ENCODE measurements around the gene HLCS.
A peak's percentile ranks its signal among the peaks of the same experiment; 100 is the strongest.
"Not testable (repeated sequence)": the region's sequence is repeated elsewhere in the genome, so short reads cannot be mapped to it uniquely, and the experiment has no call there.

Gene HLCS

GRCh38 chr21:36966066-36966820, at the start of gene HLCS:
Gene HLCS, minus strand, starts transcription at chr21:36966669. Its CDS starts 31 bp downstream, at chr21:36966638.
- DNase-seq (ENCODE audit: low read depth) = peak; percentile 44

DNA sequence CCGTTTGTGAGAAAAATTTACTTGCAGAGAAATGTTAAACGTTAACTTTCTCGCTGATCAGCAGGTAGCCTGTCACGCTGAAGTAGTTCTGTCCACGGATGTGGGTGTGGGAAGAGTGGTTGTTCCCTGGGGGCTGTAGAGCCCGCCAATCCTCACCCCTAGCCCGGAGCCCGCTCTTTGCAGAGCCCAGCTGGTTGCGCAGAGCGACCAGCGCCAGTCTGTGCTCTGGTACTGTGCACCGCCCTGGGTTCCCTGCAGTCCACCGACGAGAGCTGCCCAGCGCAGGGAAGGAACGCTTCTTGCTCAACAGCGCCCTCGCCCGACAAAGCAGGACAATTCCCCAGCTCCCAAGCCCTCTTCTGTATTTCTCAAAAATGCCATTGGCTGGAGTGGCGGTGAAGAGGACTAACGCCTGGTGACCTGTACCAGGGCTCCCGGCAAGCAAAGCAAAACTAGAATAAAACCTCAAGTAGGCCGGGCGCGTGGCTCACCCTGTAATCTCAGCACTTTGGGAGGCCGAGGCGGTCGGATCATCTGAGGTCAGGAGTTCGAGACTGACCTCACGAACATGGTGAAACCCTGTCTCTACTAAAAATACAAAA, 43.4 kb upstream of the HLCS start:
- peak; percentile 86 for DNase-seq (ENCODE audit: low read depth)

- DNase-seq (ENCODE audit: low read depth) = no peak
These were observed 42.3 kb upstream of the HLCS start for GRCh38 chr21:37008724-37009123.

DNA sequence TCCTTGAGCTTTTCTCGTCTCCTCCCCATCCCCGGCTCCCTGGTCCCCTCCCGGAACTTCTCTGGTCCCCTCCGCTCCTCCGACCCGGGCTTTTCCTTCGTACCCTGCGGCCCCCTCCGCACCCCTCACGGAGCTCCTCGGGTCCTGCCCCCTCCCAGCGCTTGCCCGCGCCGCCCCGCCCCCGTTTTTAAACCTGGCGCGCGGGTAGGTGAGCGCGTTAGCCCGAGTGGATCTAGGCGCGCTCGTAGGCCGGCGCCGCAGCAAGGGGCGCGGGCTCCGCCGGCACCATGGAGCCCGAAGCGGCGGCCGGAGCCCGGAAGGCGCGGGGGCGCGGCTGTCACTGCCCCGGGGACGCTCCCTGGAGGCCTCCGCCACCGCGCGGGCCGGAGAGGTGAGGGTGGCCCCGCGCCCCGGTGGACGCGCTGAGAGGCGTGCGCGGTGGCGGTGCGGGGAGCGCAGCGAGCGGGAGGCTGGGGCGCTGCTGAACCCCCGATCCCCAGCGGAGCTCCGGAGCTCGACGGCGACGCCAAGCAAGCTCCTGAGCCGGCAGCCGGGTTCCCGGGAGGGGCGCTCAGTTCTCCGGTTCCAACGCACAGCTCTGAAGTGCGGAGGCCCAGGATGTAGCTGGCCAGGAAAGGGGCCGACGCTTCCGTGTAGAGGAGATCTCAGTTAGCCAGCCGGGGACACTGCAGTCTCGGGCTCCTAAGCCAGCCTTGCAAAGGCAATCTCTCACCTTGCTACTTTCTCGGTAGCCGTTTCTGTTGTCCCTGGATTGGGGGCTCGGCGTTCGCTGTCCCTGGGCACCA, 40.2 kb upstream of the HLCS start, which contains the start of gene RIPPLY3:
Gene RIPPLY3, plus strand, starts transcription at position 217 of the 806 bp plus-strand sequence. Its CDS starts 71 bp downstream, at position 288.
- peak; percentile 15 for DNase-seq (ENCODE audit: low read depth)

DNA sequence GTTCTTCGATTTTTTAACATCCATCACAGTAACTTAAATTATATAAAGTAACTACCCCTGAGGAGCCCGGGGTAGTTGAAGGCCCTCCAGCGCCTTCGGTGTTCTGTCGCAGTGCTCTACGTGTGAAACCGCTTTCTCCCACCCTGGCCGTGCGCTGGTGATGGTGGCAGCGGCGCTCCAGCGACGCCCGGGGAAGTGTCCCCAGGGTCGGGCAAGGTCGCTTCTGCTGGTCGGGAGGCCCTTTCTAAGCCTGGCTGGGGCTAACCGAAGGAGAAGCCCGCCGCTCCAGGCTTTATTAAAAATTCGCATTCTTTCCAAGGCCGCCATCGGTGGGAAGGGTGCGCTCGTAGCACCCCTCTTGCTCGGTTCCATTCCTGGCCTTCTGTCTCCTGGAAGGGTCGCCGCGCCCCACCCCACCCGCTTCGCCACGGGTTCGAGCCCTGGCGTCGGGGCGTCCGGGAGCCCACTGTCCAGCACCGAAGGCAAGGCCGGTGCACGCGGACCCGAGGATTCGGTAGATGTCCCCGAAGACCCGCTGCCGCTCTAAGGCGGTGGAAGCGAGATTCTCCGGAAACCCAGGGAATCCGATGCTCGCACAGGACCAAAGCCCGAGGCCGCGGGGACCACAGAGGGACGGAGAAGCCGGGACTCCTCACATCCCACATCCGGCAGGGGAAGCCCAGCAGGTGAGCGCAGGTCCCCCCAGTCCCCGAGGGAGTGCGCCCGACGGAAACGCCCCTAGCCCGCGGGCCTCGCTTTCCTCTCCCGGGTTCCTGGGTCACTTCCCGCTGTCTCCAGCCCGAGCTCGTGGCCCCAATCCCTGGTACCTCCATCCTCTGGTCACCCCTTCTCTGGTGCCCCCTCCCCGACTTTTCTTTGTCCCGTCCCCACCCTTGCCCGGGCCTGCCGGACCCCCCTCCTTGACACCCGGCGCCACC, 39.3 kb upstream of the HLCS start:
- DNase-seq (ENCODE audit: low read depth) = no peak

- not testable (repeated sequence) for DNase-seq (ENCODE audit: low read depth)
These were observed 37.4 kb upstream of the HLCS start for GRCh38 chr21:37003917-37004316.

DNA sequence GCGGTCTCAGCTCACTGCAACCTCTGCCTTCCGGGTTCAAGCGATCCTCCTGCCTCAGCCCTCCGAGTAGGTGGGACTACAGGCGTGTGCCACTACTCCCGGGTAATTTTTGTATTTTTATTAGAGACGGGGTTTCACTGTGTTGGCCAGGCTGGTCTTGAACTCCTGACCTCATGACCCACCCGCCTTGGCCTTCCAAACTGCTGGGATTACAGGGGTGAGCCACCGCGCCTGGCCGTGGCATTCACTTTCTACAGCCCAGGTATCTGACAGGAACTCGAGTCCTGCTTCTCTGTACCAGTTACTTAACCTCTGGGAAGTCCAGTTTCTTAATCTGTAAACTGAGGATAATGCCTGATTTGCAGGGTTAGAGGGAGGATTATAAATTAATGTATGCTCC, 36.4 kb upstream of the HLCS start:
- DNase-seq (ENCODE audit: low read depth) = not testable (repeated sequence)

DNA sequence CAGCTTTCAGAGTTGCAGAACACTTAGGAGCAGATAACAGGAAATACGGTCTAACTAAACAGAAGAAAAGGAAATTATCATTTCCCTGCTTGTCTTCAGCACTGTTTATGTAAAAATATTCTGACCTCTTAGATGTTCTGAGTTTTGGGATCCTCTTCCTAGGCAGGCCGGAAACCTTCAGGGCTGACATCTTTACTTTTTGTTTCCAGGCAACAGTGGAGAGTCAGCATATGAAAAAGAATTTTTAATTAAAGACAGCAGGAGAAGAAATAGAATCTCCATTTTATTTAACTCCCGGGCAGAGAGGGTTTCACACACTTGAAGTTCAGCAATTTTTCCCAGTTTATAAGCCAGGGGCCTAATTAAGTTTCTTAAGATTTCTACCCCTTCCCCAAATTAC, 35.0 kb upstream of the HLCS start:
- DNase-seq (ENCODE audit: low read depth) = no peak

DNA sequence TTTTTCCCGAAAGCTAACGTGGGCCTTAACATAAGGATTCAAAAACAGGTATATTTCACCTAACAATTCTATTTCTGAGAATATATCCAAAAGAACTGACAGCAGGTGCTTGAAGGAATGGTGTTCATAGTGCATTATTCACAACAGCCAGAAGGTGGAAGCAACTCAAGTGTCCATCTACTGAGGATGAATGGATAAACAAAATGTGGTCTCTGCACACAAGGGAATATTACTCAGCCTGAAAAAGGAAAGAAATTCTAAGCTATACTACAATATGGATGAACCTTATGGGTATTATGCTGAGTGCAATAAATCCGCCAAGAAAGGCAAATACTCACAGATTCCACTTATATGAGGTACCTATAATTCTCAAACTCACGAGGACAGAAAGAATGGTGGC, 33.9 kb upstream of the HLCS start:
- no peak for DNase-seq (ENCODE audit: low read depth)

GRCh38 chr21:36999131-36999898, 32.8 kb upstream of the HLCS start:
- no peak for DNase-seq (ENCODE audit: low read depth)

DNA sequence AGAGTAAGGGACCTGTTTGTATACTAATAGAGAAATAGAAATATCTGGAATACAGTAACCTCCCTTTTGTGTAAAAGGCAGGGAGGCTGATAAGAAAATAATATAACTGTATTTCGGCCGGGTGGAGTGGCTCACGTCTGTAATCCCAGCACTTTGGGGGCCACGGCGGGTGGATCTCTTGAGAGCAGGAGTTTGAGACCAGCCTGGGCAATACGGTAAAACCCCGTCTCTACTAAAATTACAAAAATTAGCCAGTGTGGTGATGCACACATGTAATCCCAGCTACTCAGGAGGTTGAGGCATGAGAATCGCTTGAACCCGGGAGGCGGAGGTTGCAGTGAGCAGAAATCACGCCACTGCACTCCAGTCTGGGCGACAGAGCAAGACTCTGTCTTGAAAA, 28.8 kb upstream of the HLCS start:
- DNase-seq (ENCODE audit: low read depth) = not testable (repeated sequence)

- peak; percentile 24 for DNase-seq (ENCODE audit: low read depth)
These were observed 28.2 kb upstream of the HLCS start for GRCh38 chr21:36994501-36995158.

GRCh38 chr21:36992671-36993070, 26.2 kb upstream of the HLCS start:
- DNase-seq (ENCODE audit: low read depth) = no peak

GRCh38 chr21:36990508-36991205, 24.2 kb upstream of the HLCS start:
- DNase-seq (ENCODE audit: low read depth) = no peak

GRCh38 chr21:36989699-36990507, 23.4 kb upstream of the HLCS start:
- DNase-seq (ENCODE audit: low read depth) = peak; percentile 92

DNA sequence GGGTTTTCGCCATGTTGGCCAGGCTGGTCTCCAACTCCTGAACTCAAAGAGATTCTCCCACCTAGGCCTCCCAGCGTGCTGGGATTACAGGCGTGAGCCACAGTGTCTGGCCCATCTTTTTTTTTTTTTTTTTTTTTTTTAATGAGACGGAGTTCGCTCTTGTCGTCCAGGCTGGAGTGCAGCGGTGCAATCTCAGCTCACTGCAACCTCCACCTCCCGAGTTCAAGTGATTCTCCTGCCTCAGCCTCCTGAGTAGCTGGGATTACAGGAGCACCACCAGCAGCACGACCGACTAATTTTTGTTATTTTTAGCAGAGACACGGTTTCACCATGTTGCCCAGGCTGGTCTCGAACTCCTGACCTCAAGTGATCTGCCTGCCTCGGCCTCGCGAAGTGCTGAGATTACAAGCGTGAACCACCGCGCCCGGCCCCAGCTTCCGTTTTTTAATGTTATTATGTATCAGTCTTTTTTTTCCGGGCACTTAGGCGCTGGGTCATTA, 22.8 kb upstream of the HLCS start:
- DNase-seq (ENCODE audit: low read depth) = not testable (repeated sequence)

DNA sequence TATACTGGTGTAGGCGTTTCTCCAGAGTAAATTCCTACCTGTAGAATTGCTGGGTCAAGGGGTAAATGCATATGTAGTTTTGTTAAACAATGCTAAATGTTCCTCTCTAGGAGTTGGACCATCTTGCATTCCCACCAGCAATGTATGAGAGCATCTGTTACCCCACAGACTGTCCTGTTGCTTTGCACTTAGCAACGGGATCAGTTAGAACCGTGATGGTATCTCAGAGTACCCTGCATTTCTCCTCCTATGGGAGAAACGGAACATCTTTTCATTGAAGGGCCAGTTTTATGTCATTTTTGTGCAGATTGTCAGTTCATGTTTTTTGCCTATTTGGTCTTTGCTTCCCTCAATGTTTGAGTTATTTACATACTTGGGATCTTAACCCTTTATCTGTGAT, 22.1 kb upstream of the HLCS start:
- DNase-seq (ENCODE audit: low read depth) = no peak

GRCh38 chr21:36987845-36988244, 21.4 kb upstream of the HLCS start:
- no peak for DNase-seq (ENCODE audit: low read depth)
